K562 (cell line): ENCODE results near the gene SHISA7. TPM values are rescaled to one million over a fixed set of nuclear protein-coding genes. Genes with fewer than 3 reads are reported as not detected.

Experiments used
- CBX8 ChIP-seq: fragments of 200-600 bp; sonication (generic); IDR thresholded peaks from 2 replicates; pipeline ENCODE4 v1.6.1; 2012; ENCODE audit warnings: borderline replicate concordance, mixed run types, low read depth, mild to moderate bottlenecking, moderate library complexity, mixed read lengths, low read length, control low read depth, inconsistent platforms; ENCODE audit not compliant: poor library complexity, severe bottlenecking; ENCODE audit errors: extremely low read depth
- CREB3L1 ChIP-seq: fragments of 450-650 bp; IDR thresholded peaks from 2 replicates; pipeline ENCODE4 v1.6.1; 2014; ENCODE audit warnings: low read depth, mild to moderate bottlenecking, moderate library complexity, borderline replicate concordance
- E2F3 ChIP-seq: fragments of 250-450 bp; sonication (Bioruptor Pico); IDR thresholded peaks from 2 replicates; pipeline ENCODE4 v1.4.0; 2020; ENCODE audit warnings: mild to moderate bottlenecking
- E2F5 ChIP-seq: sonication (generic); formaldehyde crosslinking; IDR thresholded peaks from 2 replicates; pipeline ENCODE4 v1.8.0; 2022; ENCODE audit warnings: mild to moderate bottlenecking, missing genetic modification reagents
- EGR1 ChIP-seq: fragments of 450-650 bp; conservative IDR thresholded peaks from 2 replicates; pipeline ENCODE4 v1.6.1; 2017; ENCODE audit warnings: mild to moderate bottlenecking
- FOXJ2 ChIP-seq: fragments of 200-800 bp; sonication (Bioruptor generic); IDR thresholded peaks from 2 replicates; pipeline ENCODE4 v1.6.1; 2016; ENCODE audit warnings: missing genetic modification characterization, missing compliant biosample characterization
- GMEB1 ChIP-seq: fragments of 250-450 bp; sonication (Bioruptor Pico); IDR thresholded peaks from 2 replicates; pipeline ENCODE4 v1.4.0; 2020; ENCODE audit warnings: mild to moderate bottlenecking
- GTF2A2 ChIP-seq: IDR thresholded peaks from 2 replicates; pipeline ENCODE4 v1.6.1; 2016; ENCODE audit warnings: mild to moderate bottlenecking, missing genetic modification characterization, missing compliant biosample characterization
- HMGN3 ChIP-seq: IDR thresholded peaks from 2 replicates; pipeline ENCODE4 v1.6.1; 2011; ENCODE audit warnings: borderline replicate concordance, low read depth, mild to moderate bottlenecking, mixed read lengths, low read length; ENCODE audit not compliant: insufficient read length; ENCODE audit errors: extremely low read depth
- ID3 ChIP-seq, 2 experiments: fragments of 250-450 bp in 1 of 2; fragments of 450-650 bp in 1 of 2; sonication (Bioruptor Pico) in 1 of 2; IDR thresholded peaks; 2 replicates each; pipeline versions ENCODE4 v1.6.1 to v1.8.0; 2016 to 2021; ENCODE audit warnings: mild to moderate bottlenecking in 2 of 2, moderate library complexity in 2 of 2, missing compliant biosample characterization in 1 of 2, missing genetic modification characterization in 1 of 2
- MEF2A ChIP-seq: IDR thresholded peaks from 2 replicates; pipeline ENCODE4 v1.6.1; 2011; ENCODE audit warnings: low read depth, mild to moderate bottlenecking, low read length, moderate library complexity; ENCODE audit not compliant: control insufficient read depth
- NR2C2 ChIP-seq, 2 experiments: fragments of 200-800 bp in 1 of 2; sonication (Bioruptor generic) in 1 of 2; sonication (generic) in 1 of 2; formaldehyde crosslinking in 1 of 2; IDR thresholded peaks; 2 replicates each; pipeline versions ENCODE4 v1.6.1 to v1.8.0; 2016 to 2022; ENCODE audit warnings: mild to moderate bottlenecking in 1 of 2, missing compliant biosample characterization in 1 of 2, missing genetic modification characterization in 1 of 2, missing genetic modification reagents in 1 of 2
- RUNX1 ChIP-seq: sonication (generic); IDR thresholded peaks from 2 replicates; pipeline ENCODE4 v1.6.1; 2016; ENCODE audit warnings: antibody characterized with exemption, low read depth
- SMARCC2 ChIP-seq: fragments of 450-650 bp; IDR thresholded peaks from 2 replicates; pipeline ENCODE4 v1.6.1; 2017; ENCODE audit warnings: antibody characterized with exemption, moderate library complexity, mild to moderate bottlenecking, low read depth
- TAF9B ChIP-seq: fragments of 450-650 bp; IDR thresholded peaks from 2 replicates; pipeline ENCODE4 v1.6.1; 2018; ENCODE audit warnings: mild to moderate bottlenecking; ENCODE audit not compliant: partially characterized antibody
- TRIM28 ChIP-seq: fragments of 450-650 bp; IDR thresholded peaks from 2 replicates; pipeline ENCODE4 v1.6.1; 2017
- UBTF ChIP-seq, 2 experiments: IDR thresholded peaks; 2 replicates each; pipeline ENCODE4 v1.6.1; 2012; ENCODE audit warnings: improper control_type of control experiment in 2 of 2, low read depth in 2 of 2, low read length in 2 of 2, borderline replicate concordance in 1 of 2
- ZNF140 ChIP-seq: fragments of 250-450 bp; sonication (Bioruptor Pico); IDR thresholded peaks from 2 replicates; pipeline ENCODE4 v1.8.0; 2021; ENCODE audit warnings: moderate library complexity, mild to moderate bottlenecking, inconsistent platforms
- ZNF274 ChIP-seq: IDR thresholded peaks from 2 replicates; pipeline ENCODE4 v1.6.1; 2011; ENCODE audit warnings: low read depth, mild to moderate bottlenecking, low read length, moderate library complexity, borderline replicate concordance
- polyA plus RNA-seq, 8 experiments: library from polyadenylated mRNA; depleted of rRNA in 4 of 8; stranded (reverse) in 5 of 8; unstranded in 3 of 8; fragments of >200 nt; fragmentation: Nextera tagmentation in 2 of 8; fragmentation: Illumina TruSeq in 1 of 8; extraction: Ambion mirVana in 2 of 8; extraction: Trizol in 1 of 8; gene quantifications; 2 replicates each; pipeline versions ENCODE4 v1.2.1 to v1.2.3, GENCODE V29; 2011 to 2014; ENCODE audit warnings: inconsistent platforms in 1 of 8, missing spikeins in 1 of 8
- total RNA-seq, 7 experiments: library from RNA; depleted of rRNA in 6 of 7; stranded (reverse); fragments of >200 nt in 6 of 7; fragmentation: Illumina TruSeq in 2 of 7; extraction: Trizol in 2 of 7; gene quantifications; 2 replicates each; pipeline versions ENCODE4 v1.2.1 to v1.2.3, GENCODE V29; 2011 to 2021; ENCODE audit warnings: low replicate concordance in 1 of 7

The SHISA7 gene
- total and polyA plus RNA-seq, 9 of the 15 experiments (the other 6 are each of a cell fraction or from before 2014, with no cell fraction given): 0.01 to 0.40 (median 0.07) TPM

GRCh38 chr19:55467236-55468053, 24.3 kb upstream of the SHISA7 start (continued):
- TF ChIP-seq ID3 (CRISPR knock-in tag; IDR thresholded peaks at IDR 0.05) (no peak), ID3 (tag; IDR thresholded peaks at IDR 0.05) (peak; percentile 88), RUNX1 (no peak), ZNF140 (no peak), CBX8 (no peak), E2F5 (CRISPR knock-in tag) (no peak), GMEB1 (CRISPR knock-in tag) (no peak), E2F3 (no peak), EGR1 (no peak), GTF2A2 (tag) (no peak), HMGN3 (peak; percentile 66), TRIM28 (no peak), TAF9B (no peak), SMARCC2 (peak; percentile 84; the same call in 1 of the 2 replicates), UBTF (IDR thresholded peaks at IDR 0.05; ENCODE audit: borderline replicate concordance in 1 of 2, low read depth in 2 of 2, low read length in 2 of 2) (peak in 1 of 2 experiments; percentile 82; a peak in 2 of 4 replicates), ZNF274 (no peak), FOXJ2 (tag) (no peak), NR2C2 (CRISPR knock-in tag; IDR thresholded peaks at IDR 0.05) (peak; percentile 62), NR2C2 (tag; IDR thresholded peaks at IDR 0.05) (peak; percentile 69), CREB3L1 (peak; percentile 75; the same call in 1 of the 2 replicates), MEF2A (no peak)
